GM12878 (cell line): ENCODE results near the gene ARL2. TPM values are rescaled to one million over a fixed set of nuclear protein-coding genes. Genes with fewer than 3 reads are reported as not detected.

Experiments
- ATAC-seq: fragments of 200-7000 bp; cut with Tn5 transposase; 3 replicates; pipeline ENCODE4 v1.9.1; 2020; ENCODE audit warnings: mild to moderate bottlenecking, moderate library complexity
- BruUV-seq: library from RNA; stranded (reverse); fragments of 400-500 nt; replicated peaks from 2 replicates; lab custom pipeline; 2021; lab: Mats Ljungman, UMichigan
- CTCF ChIA-PET: fragments of 300-600 bp; sonication (Branson Sonifier 250); formaldehyde crosslinking; extraction: SDS; loops from one replicate; lab custom pipeline; 2021; ENCODE audit warnings: inconsistent platforms; lab: Yijun Ruan, JAX
- POLR2A ChIA-PET: fragments of 350-600 bp; formaldehyde crosslinking; extraction: SDS; loops from one replicate; lab custom pipeline; 2021; ENCODE audit warnings: inconsistent platforms; lab: Charles Lee
- RAD21 ChIA-PET: fragments of 300-600 bp; sonication (Branson Sonifier 250); formaldehyde crosslinking; loops from one replicate; lab custom pipeline; 2023; ENCODE audit warnings: antibody characterized with exemption; ENCODE audit not compliant: unreplicated experiment; lab: Charles Lee
- SMC1A ChIA-PET: fragments of 300-600 bp; sonication (Branson Sonifier 250); formaldehyde crosslinking; loops from one replicate; lab custom pipeline; 2023; ENCODE audit not compliant: unreplicated experiment, uncharacterized antibody; lab: Charles Lee
- DNase-seq: peaks from one replicate; pipeline ENCODE4 v3.0.0-alpha.2; 2011; ENCODE audit warnings: low read depth, low spot score
- FAIRE-seq: peaks from 3 replicates; lab custom pipeline; 2011; peaks lifted over from hg19 to GRCh38; lab: Jason Lieb, UNC
- H2AFZ ChIP-seq: 2 replicates; pipeline ENCODE4 v1.6.0; 2011; ENCODE audit warnings: low read depth, low read length, control low read depth; ENCODE audit not compliant: control insufficient read depth
- H3K27ac ChIP-seq: 2 replicates; pipeline ENCODE4 v1.5.1; 2011; ENCODE audit warnings: control low read depth; ENCODE audit not compliant: control insufficient read depth, insufficient read depth
- H3K27me3 ChIP-seq, 2 experiments: replicated peaks in 1 of 2; 2 replicates each; pipeline versions ENCODE4 v1.6.0 to v1.6.1; 2011; ENCODE audit warnings: low read length in 1 of 2; ENCODE audit not compliant: control insufficient read depth in 2 of 2, insufficient read depth in 2 of 2
- H3K36me3 ChIP-seq, 2 experiments: 2 replicates each; pipeline ENCODE4 v1.5.1; 2011; ENCODE audit warnings: low read length in 1 of 2; ENCODE audit not compliant: control insufficient read depth in 2 of 2, insufficient read depth in 2 of 2
- H3K4me1 ChIP-seq: 2 replicates; pipeline ENCODE4 v1.6.1; 2011; ENCODE audit warnings: mild to moderate bottlenecking, low read length, moderate library complexity, mixed read lengths; ENCODE audit not compliant: control insufficient read depth, insufficient read depth
- H3K4me2 ChIP-seq: 2 replicates; pipeline ENCODE4 v1.6.0; 2011; ENCODE audit warnings: control low read depth; ENCODE audit not compliant: control insufficient read depth, insufficient read depth
- H3K4me3 ChIP-seq: fragments of 200-600 bp; sonication (generic); 2 replicates; pipeline ENCODE4 v1.5.1; 2016
- H3K79me2 ChIP-seq: 2 replicates; pipeline ENCODE4 v1.6.0; 2011; ENCODE audit warnings: low read length; ENCODE audit not compliant: control insufficient read depth, insufficient read depth
- H3K9ac ChIP-seq: 2 replicates; pipeline ENCODE4 v1.8.0; 2011; ENCODE audit warnings: low read length, control low read depth, mixed read lengths; ENCODE audit not compliant: control insufficient read depth, insufficient read depth
- H3K9me3 ChIP-seq: replicated peaks from 3 replicates; pipeline ENCODE4 v1.5.1; 2011; ENCODE audit warnings: mild to moderate bottlenecking, low read length; ENCODE audit not compliant: control insufficient read depth, insufficient read depth
- H4K20me1 ChIP-seq: 2 replicates; pipeline ENCODE4 v1.6.0; 2011; ENCODE audit not compliant: control insufficient read depth, insufficient read depth
- ATF7 ChIP-seq: fragments of 450-650 bp; IDR thresholded peaks from 2 replicates; pipeline ENCODE4 v1.6.1; 2016; ENCODE audit warnings: low read depth, mild to moderate bottlenecking
- BACH1 ChIP-seq: fragments of 450-650 bp; IDR thresholded peaks from 2 replicates; pipeline ENCODE4 v1.6.1; 2017; ENCODE audit warnings: mild to moderate bottlenecking, borderline replicate concordance
- BRCA1 ChIP-seq: IDR thresholded peaks from 2 replicates; pipeline ENCODE4 v1.6.1; 2011; ENCODE audit warnings: low read depth, low read length, improper control_type of control experiment
- CBFB ChIP-seq: IDR thresholded peaks from 2 replicates; pipeline ENCODE4 v1.6.1; 2016; ENCODE audit warnings: antibody characterized with exemption, low read depth
- CBX5 ChIP-seq: sonication (generic); IDR thresholded peaks from 2 replicates; pipeline ENCODE4 v1.6.1; 2016; ENCODE audit warnings: low read depth, moderate library complexity, mild to moderate bottlenecking, inconsistent platforms
- EED ChIP-seq: sonication (generic); IDR thresholded peaks from 2 replicates; pipeline ENCODE4 v1.6.1; 2016; ENCODE audit warnings: antibody characterized with exemption, low read depth
- JUND ChIP-seq: IDR thresholded peaks from 2 replicates; pipeline ENCODE4 v1.6.1; 2012; ENCODE audit warnings: low read depth, mild to moderate bottlenecking, low read length, improper control_type of control experiment, moderate library complexity
- LARP7 ChIP-seq: fragments of 450-650 bp; IDR thresholded peaks from 2 replicates; pipeline ENCODE4 v1.6.1; 2017; ENCODE audit warnings: mild to moderate bottlenecking
- NR2F1 ChIP-seq: fragments of 450-650 bp; conservative IDR thresholded peaks from 2 replicates; pipeline ENCODE4 v1.6.1; 2017; ENCODE audit warnings: mild to moderate bottlenecking
- NRF1 ChIP-seq: conservative IDR thresholded peaks from 2 replicates; pipeline ENCODE4 v1.6.1; 2011; ENCODE audit warnings: mild to moderate bottlenecking, low read depth, low read length, improper control_type of control experiment
- PAX5 ChIP-seq: IDR thresholded peaks from 2 replicates; pipeline ENCODE4 v1.6.1; 2011; ENCODE audit warnings: low read depth, low read length, borderline replicate concordance
- POLR2A ChIP-seq: IDR thresholded peaks from 2 replicates; pipeline ENCODE4 v1.6.1; 2011; ENCODE audit warnings: low read depth, mild to moderate bottlenecking, low read length
- POLR2AphosphoS2 ChIP-seq: IDR thresholded peaks from 2 replicates; pipeline ENCODE4 v1.6.1; 2011; ENCODE audit warnings: low read depth, mild to moderate bottlenecking, low read length, improper control_type of control experiment, moderate library complexity
- POU2F2 ChIP-seq: IDR thresholded peaks from 3 replicates; pipeline ENCODE4 v1.6.1; 2011; ENCODE audit warnings: low read depth, mild to moderate bottlenecking, low read length, borderline replicate concordance
- RB1 ChIP-seq: fragments of 450-650 bp; formaldehyde crosslinking; IDR thresholded peaks from 2 replicates; pipeline ENCODE4 v1.6.1; 2017; ENCODE audit warnings: mild to moderate bottlenecking, borderline replicate concordance
- RUNX3 ChIP-seq: IDR thresholded peaks from 2 replicates; pipeline ENCODE4 v1.6.1; 2012; ENCODE audit warnings: low read length, inconsistent platforms
- SIN3A ChIP-seq: IDR thresholded peaks from 2 replicates; pipeline ENCODE4 v1.6.1; 2012; ENCODE audit warnings: low read depth, low read length, improper control_type of control experiment
- SIX5 ChIP-seq: IDR thresholded peaks from 2 replicates; pipeline ENCODE4 v1.6.1; 2011; ENCODE audit warnings: mild to moderate bottlenecking, low read depth, low read length, moderate library complexity; ENCODE audit not compliant: severe bottlenecking
- STAT1 ChIP-seq: fragments of 450-650 bp; conservative IDR thresholded peaks from 2 replicates; pipeline ENCODE4 v1.6.1; 2014; ENCODE audit warnings: antibody characterized with exemption, mild to moderate bottlenecking
- YY1 ChIP-seq: IDR thresholded peaks from 2 replicates; pipeline ENCODE4 v1.6.1; 2011; ENCODE audit warnings: low read depth, mild to moderate bottlenecking, low read length
- ZNF207 ChIP-seq: fragments of 450-650 bp; IDR thresholded peaks from 2 replicates; pipeline ENCODE4 v1.6.1; 2014; ENCODE audit warnings: antibody characterized with exemption, mild to moderate bottlenecking, borderline replicate concordance
- ZNF217 ChIP-seq: fragments of 450-650 bp; IDR thresholded peaks from 2 replicates; pipeline ENCODE4 v1.6.1; 2017; ENCODE audit warnings: antibody characterized with exemption, mild to moderate bottlenecking
- WGBS: methylation state at CpG from one replicate; pipeline ENCODE4 v1.1.6; 2016; ENCODE audit warnings: low lambda C conversion rate; ENCODE audit not compliant: insufficient replicate concordance, insufficient coverage; ENCODE audit errors: missing lambda C conversion rate; 5-methylcytosine and 5-hydroxymethylcytosine counted together
- in situ Hi-C: fragments of 300-500 bp; cut with MboI; formaldehyde crosslinking; loops from 9 replicates; pipeline ENCODE4 v1.14.3; 2018; ENCODE audit warnings: mixed read lengths
- intact Hi-C: fragments of 100-400 bp; cut with micrococcal nuclease; formaldehyde crosslinking; loops from one replicate; pipeline ENCODE4 v1.14.2; 2022; ENCODE audit not compliant: unreplicated experiment
- polyA plus RNA-seq, 11 experiments: library from polyadenylated mRNA; depleted of rRNA in 4 of 11; unstranded in 6 of 11; stranded (reverse) in 5 of 11; fragments of >200 nt; fragmentation: Nextera tagmentation in 4 of 11; fragmentation: Illumina TruSeq in 1 of 11; extraction: Ambion mirVana in 4 of 11; extraction: Trizol in 1 of 11; gene quantifications; 1 replicate in 1 of 11; 2 replicates in 10 of 11; pipeline versions ENCODE4 v1.2.1 to v1.2.3, GENCODE V29; 2011 to 2016; ENCODE audit warnings: inconsistent platforms in 2 of 11, missing spikeins in 2 of 11, low read depth in 1 of 11
- total RNA-seq, 4 experiments: library from RNA; depleted of rRNA in 3 of 4; stranded (reverse); fragments of >200 nt in 3 of 4; fragmentation: Illumina TruSeq in 1 of 4; extraction: Trizol in 1 of 4; gene quantifications; 2 replicates each; pipeline versions ENCODE4 v1.2.1 to v1.2.3, GENCODE V29; 2013 to 2021
- TF ChIP-seq, protein P1 (sequence below): fragments of 450-650 bp; IDR thresholded peaks from 2 replicates; pipeline ENCODE4 v1.6.1; 2017; ENCODE audit warnings: low read depth, mild to moderate bottlenecking, moderate library complexity
- TF ChIP-seq, protein P2 (sequence below): IDR thresholded peaks from 2 replicates; pipeline ENCODE4 v1.6.1; 2012; ENCODE audit warnings: low read depth, low read length, improper control_type of control experiment

The ARL2 gene
- total and polyA plus RNA-seq, 10 of the 15 experiments (the other 5 are each of a cell fraction or from before 2014, with no cell fraction given), result 4.1 to 138 (median 73.4) TPM

DNA sequence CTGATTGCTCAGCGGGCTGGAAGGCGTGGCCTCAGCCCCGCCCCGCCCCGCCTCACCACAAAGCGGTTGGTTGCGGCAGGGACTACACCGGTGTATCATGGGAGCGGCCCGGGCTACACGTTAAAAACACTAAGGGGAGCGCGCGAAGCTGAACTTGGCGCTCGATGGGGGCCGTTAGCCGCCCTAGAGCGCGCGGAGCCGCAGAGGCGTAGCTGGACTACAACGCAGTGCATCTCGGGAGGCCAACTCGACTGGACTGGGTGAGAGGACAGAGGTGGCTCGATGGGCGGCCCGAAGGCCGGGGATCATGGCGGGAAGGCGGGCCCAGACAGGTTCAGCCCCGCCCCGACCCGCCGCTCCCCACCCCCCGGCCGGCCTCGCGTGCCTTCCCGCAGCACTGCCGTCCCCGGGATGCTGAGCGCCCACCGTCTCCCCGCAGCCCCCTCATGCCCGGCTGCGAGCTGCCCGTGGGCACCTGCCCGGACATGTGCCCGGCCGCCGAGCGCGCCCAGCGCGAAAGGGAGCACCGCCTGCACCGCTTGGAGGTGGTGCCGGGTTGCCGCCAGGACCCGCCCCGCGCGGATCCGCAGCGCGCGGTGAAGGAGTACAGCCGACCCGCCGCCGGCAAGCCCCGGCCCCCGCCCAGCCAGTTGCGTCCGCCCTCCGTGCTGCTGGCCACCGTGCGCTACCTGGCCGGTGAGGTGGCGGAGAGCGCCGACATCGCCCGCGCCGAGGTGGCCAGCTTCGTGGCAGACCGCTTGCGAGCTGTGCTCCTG is 27.1 kb downstream of the ARL2 start, which contains the start of gene SAC3D1:
Gene SAC3D1 (plus strand): TSS at position 364 of the 776 bp plus-strand sequence. CDS start 83 bp downstream, at position 447.
- Histone ChIP-seq H3K36me3 (peaks cover 0 to 5% of the 10 kb centered on the region in 2 experiments; a peak in 3 of 4 replicates), H4K20me1 (no peaks in the 10 kb centered on the region), H3K9me3 (no peaks in the 10 kb centered on the region), H3K27me3 (no peaks in the 10 kb centered on the region), H3K4me1 (peaks cover 17% of the 10 kb centered on the region), H3K79me2 (peaks cover 5% of the 10 kb centered on the region), H3K4me3 (peak within 1 kb of the TSS; percentile 81), H3K9ac (peak within 1 kb of the TSS; percentile 61), H3K4me2 (peak within 1 kb of the TSS; percentile 76), H3K27ac (peak within 1 kb of the TSS; percentile 85), H2AFZ (peak within 1 kb of the TSS; percentile 88)
- ChIA-PET POLR2A (interaction anchor here (0.5 to 2.6 kb wide), 15 partner anchors 8 to 81 kb away, joined by 3 to 12 read pairs (median 4); partner anchors contain the start of genes ARL2, FAU, MRPL49 and SNX15), SMC1A (interaction anchor here (1.0 to 2.8 kb wide), 9 partner anchors 9 to 70 kb away, joined by 3 to 10 read pairs (median 4); partner anchors contain the start of genes CDCA5, SNX15 and TM7SF2), CTCF (interaction anchor here (0.6 to 3.3 kb wide), 15 partner anchors 13 to 208 kb away, joined by 3 to 9 read pairs (median 4); partner anchors contain the start of genes ARL2, FAU, MRPL49 and TM7SF2), RAD21 (interaction anchor here (0.8 to 2.6 kb wide), 10 partner anchors 12 to 81 kb away, joined by 3 to 8 read pairs (median 4); partner anchors contain the start of genes ARL2, FAU, MRPL49 and SNX15)
- ATAC-seq (peak; percentile 98), FAIRE-seq (peak; percentile 98), DNase-seq (peak; percentile 86)
- in situ Hi-C loops, result no loop called here
- no TSS peak for BruUV-seq
- 1% methylated on average over 71 of the region's 91 CpGs for WGBS
- intact Hi-C loops, result loop anchor here (2.0 to 5.0 kb wide), 2 partner anchors 36 to 76 kb away; partner anchors contain the start of gene ZNHIT2
- TF ChIP-seq ZNF217 (no peak), STAT1 (0 out of 2 replicates have a peak, but pooled peaks have one; percentile 38), CBX5 (no peak), PAX5 (0 out of 2 replicates have a peak, but pooled peaks have one; percentile 7), POLR2A (peak; percentile 71), SIX5 (peak; percentile 44), LARP7 (peak; percentile 96; the same call in 1 of the 2 replicates), EED (0 out of 2 replicates have a peak, but pooled peaks have one; percentile 12), BACH1 (peak; percentile 50; the same call in 1 of the 2 replicates), POU2F2 (0 out of 3 replicates have a peak, but pooled peaks have one; percentile 25), NRF1 (0 out of 2 replicates have a peak, but pooled peaks have one; percentile 8), NR2F1 (peak; percentile 53), POLR2AphosphoS2 (0 out of 2 replicates have a peak, but pooled peaks have one; percentile 43), ZNF207 (no peak; the same call in 1 of the 2 replicates), JUND (no peak), YY1 (peak; percentile 71), RB1 (0 out of 2 replicates have a peak, but pooled peaks have one; percentile 41), RUNX3 (peak; percentile 85), CBFB (peak; percentile 80), ATF7 (peak; percentile 22; the same call in 1 of the 2 replicates), BRCA1 (no peak), SIN3A (no peak)
- TF ChIP-seq, protein P1, sequence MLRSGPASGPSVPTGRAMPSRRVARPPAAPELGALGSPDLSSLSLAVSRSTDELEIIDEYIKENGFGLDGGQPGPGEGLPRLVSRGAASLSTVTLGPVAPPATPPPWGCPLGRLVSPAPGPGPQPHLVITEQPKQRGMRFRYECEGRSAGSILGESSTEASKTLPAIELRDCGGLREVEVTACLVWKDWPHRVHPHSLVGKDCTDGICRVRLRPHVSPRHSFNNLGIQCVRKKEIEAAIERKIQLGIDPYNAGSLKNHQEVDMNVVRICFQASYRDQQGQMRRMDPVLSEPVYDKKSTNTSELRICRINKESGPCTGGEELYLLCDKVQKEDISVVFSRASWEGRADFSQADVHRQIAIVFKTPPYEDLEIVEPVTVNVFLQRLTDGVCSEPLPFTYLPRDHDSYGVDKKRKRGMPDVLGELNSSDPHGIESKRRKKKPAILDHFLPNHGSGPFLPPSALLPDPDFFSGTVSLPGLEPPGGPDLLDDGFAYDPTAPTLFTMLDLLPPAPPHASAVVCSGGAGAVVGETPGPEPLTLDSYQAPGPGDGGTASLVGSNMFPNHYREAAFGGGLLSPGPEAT, result no peak; the same call in 1 of the 2 replicates
- TF ChIP-seq, protein P2, sequence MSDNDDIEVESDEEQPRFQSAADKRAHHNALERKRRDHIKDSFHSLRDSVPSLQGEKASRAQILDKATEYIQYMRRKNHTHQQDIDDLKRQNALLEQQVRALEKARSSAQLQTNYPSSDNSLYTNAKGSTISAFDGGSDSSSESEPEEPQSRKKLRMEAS, result 0 out of 2 replicates have a peak, but pooled peaks have one; percentile 9
